K562 (cell line): ENCODE results near the gene GLIS2. TPM values are rescaled to one million over a fixed set of nuclear protein-coding genes. Genes with fewer than 3 reads are reported as not detected.

ENCODE experiments used
- ATAC-seq: fragments of 200-7000 bp; cut with Tn5 transposase; 3 replicates; pipeline ENCODE4 v1.9.1; 2020; ENCODE audit warnings: moderate library complexity
- BruUV-seq: library from RNA; stranded (reverse); fragments of 400-500 nt; replicated peaks from 2 replicates; lab custom pipeline; 2021; lab: Mats Ljungman, UMichigan
- CTCF ChIA-PET: fragments of 300-600 bp; formaldehyde crosslinking; extraction: SDS; loops from one replicate; lab custom pipeline; 2021; ENCODE audit warnings: low intra/inter-chr PET ratio; lab: Yijun Ruan, JAX
- POLR2A ChIA-PET: fragments of 300-600, 350-650 bp; sonication (Branson Sonifier 250); formaldehyde crosslinking; extraction: SDS; loops from one replicate; lab custom pipeline; 2021; ENCODE audit warnings: antibody characterized with exemption, inconsistent platforms; lab: Yijun Ruan, JAX
- DNase-seq, 4 experiments: peaks; one replicate each; pipeline versions ENCODE4 v3.0.0 to v3.0.0-alpha.2; 2011 to 2018; ENCODE audit warnings: low spot score in 3 of 4, mixed read lengths in 3 of 4; ENCODE audit errors: extremely low read depth in 1 of 4
- FAIRE-seq: peaks from 2 replicates; lab custom pipeline; 2011; peaks lifted over from hg19 to GRCh38; lab: Jason Lieb, UNC
- H2AFZ ChIP-seq: 2 replicates; pipeline ENCODE4 v1.6.0; 2011; ENCODE audit warnings: low read depth, low read length, control low read depth, inconsistent platforms
- H3K27ac ChIP-seq: fragments of 200-600 bp; 3 replicates; pipeline ENCODE4 v1.8.0; 2011; ENCODE audit warnings: low read depth, mild to moderate bottlenecking, control low read depth, inconsistent platforms, low read length, moderate library complexity, mixed read lengths; ENCODE audit errors: extremely low read depth
- H3K27me3 ChIP-seq, 2 experiments: fragments of 300-600 bp in 1 of 2; 2 replicates in 1 of 2; 3 replicates in 1 of 2; pipeline versions ENCODE4 v1.6.0 to v1.8.0; 2011; ENCODE audit warnings: inconsistent platforms in 2 of 2, low read length in 2 of 2, mild to moderate bottlenecking in 1 of 2, mixed read lengths in 1 of 2, moderate library complexity in 1 of 2; ENCODE audit not compliant: control insufficient read depth in 2 of 2, insufficient read depth in 2 of 2
- H3K36me3 ChIP-seq: fragments of 300-600 bp; 3 replicates; pipeline ENCODE4 v1.8.0; 2011; ENCODE audit warnings: mild to moderate bottlenecking, low read length, inconsistent platforms; ENCODE audit not compliant: control insufficient read depth, insufficient read depth
- H3K4me1 ChIP-seq, 2 experiments: fragments of 200-600 bp in 1 of 2; replicated peaks in 1 of 2; 2 replicates in 1 of 2; 3 replicates in 1 of 2; pipeline versions ENCODE4 v1.5.1 to v1.8.0; 2011; ENCODE audit warnings: inconsistent platforms in 2 of 2, low read length in 2 of 2, mild to moderate bottlenecking in 1 of 2, mixed read lengths in 1 of 2, moderate library complexity in 1 of 2; ENCODE audit not compliant: control insufficient read depth in 2 of 2, insufficient read depth in 2 of 2
- H3K4me2 ChIP-seq: 2 replicates; pipeline ENCODE4 v1.6.1; 2011; ENCODE audit warnings: low read length, control low read depth, inconsistent platforms, mixed read lengths; ENCODE audit not compliant: insufficient read depth
- H3K4me3 ChIP-seq: fragments of 200-600 bp; sonication (generic), shearing (Covaris generic); 2 replicates; pipeline ENCODE4 v1.5.1; 2016; ENCODE audit warnings: control low read depth, inconsistent platforms
- H3K79me2 ChIP-seq: fragments of 200-600 bp; 3 replicates; pipeline ENCODE4 v1.8.0; 2011; ENCODE audit warnings: low read length, inconsistent platforms; ENCODE audit not compliant: control insufficient read depth, insufficient read depth
- H3K9ac ChIP-seq, 2 experiments: 2 replicates each; pipeline versions ENCODE4 v1.6.0 to v1.6.1; 2011; ENCODE audit warnings: low read depth in 2 of 2, low read length in 2 of 2, control low read depth in 1 of 2, inconsistent platforms in 1 of 2, mild to moderate bottlenecking in 1 of 2, mixed read lengths in 1 of 2; ENCODE audit not compliant: insufficient read depth in 1 of 2
- H3K9me1 ChIP-seq: one replicate; pipeline ENCODE4 v1.6.0; 2011; ENCODE audit warnings: inconsistent platforms, mild to moderate bottlenecking, low read length, moderate library complexity; ENCODE audit not compliant: control insufficient read depth, insufficient read depth
- H3K9me3 ChIP-seq: replicated peaks from 2 replicates; pipeline ENCODE4 v1.5.1; 2011; ENCODE audit warnings: low read depth, low read length, inconsistent platforms; ENCODE audit not compliant: control insufficient read depth, insufficient read depth
- H4K20me1 ChIP-seq: replicated peaks from 2 replicates; pipeline ENCODE4 v1.6.1; 2011; ENCODE audit warnings: low read length, inconsistent platforms, mixed read lengths; ENCODE audit not compliant: control insufficient read depth, insufficient read depth
- BACH1 ChIP-seq: fragments of 200-800 bp; sonication (Bioruptor generic); IDR thresholded peaks from 2 replicates; pipeline ENCODE4 v1.6.1; 2016; ENCODE audit warnings: missing genetic modification characterization, missing compliant biosample characterization
- BCOR ChIP-seq: fragments of 450-650 bp; IDR thresholded peaks from 2 replicates; pipeline ENCODE4 v1.6.1; 2016
- NFRKB ChIP-seq: fragments of 450-650 bp; IDR thresholded peaks from 2 replicates; pipeline ENCODE4 v1.6.1; 2016; ENCODE audit warnings: low read depth
- PTBP1 ChIP-seq: fragments of 200-400 bp; formaldehyde crosslinking; IDR thresholded peaks from 2 replicates; pipeline ENCODE4 v1.6.1; 2017; ENCODE audit warnings: low read depth, low read length
- RBM25 ChIP-seq: fragments of 200-400 bp; formaldehyde crosslinking; IDR thresholded peaks from 2 replicates; pipeline ENCODE4 v1.6.1; 2018; ENCODE audit warnings: low read length, low read depth, moderate library complexity; ENCODE audit not compliant: severe bottlenecking
- SMARCA5 ChIP-seq: fragments of 450-650 bp; IDR thresholded peaks from 2 replicates; pipeline ENCODE4 v1.6.1; 2016
- TOE1 ChIP-seq, 2 experiments: fragments of 450-650 bp in 1 of 2; sonication (generic) in 1 of 2; formaldehyde crosslinking in 1 of 2; IDR thresholded peaks; 2 replicates each; pipeline versions ENCODE4 v1.7.1 to v1.8.0; 2016 to 2022; ENCODE audit warnings: borderline replicate concordance in 2 of 2, mild to moderate bottlenecking in 2 of 2, antibody characterized with exemption in 1 of 2, inconsistent platforms in 1 of 2, low read depth in 1 of 2, missing genetic modification reagents in 1 of 2, moderate library complexity in 1 of 2
- ZBTB8A ChIP-seq: fragments of 450-650 bp; IDR thresholded peaks from 2 replicates; pipeline ENCODE4 v1.6.1; 2018; ENCODE audit warnings: mild to moderate bottlenecking, moderate library complexity; ENCODE audit not compliant: partially characterized antibody
- WGBS: fragments of 100-300 bp; shearing (Covaris generic); methylation state at CpG from one replicate; pipeline ENCODE4 v1.1.6; 2016; ENCODE audit warnings: low coverage, mixed read lengths; ENCODE audit not compliant: insufficient coverage; ENCODE audit errors: missing lambda C conversion rate; 5-methylcytosine and 5-hydroxymethylcytosine counted together
- in situ Hi-C: fragments of 300-500 bp; cut with MboI; formaldehyde crosslinking; loops from 4 replicates; pipeline ENCODE4 v1.15.0; 2018; ENCODE audit warnings: inconsistent platforms, mixed read lengths
- intact Hi-C: fragments of 100-400 bp; cut with micrococcal nuclease; formaldehyde crosslinking; loops from 2 replicates; pipeline ENCODE4 v1.14.2; 2022
- polyA plus RNA-seq, 8 experiments: library from polyadenylated mRNA; depleted of rRNA in 4 of 8; stranded (reverse) in 5 of 8; unstranded in 3 of 8; fragments of >200 nt; fragmentation: Nextera tagmentation in 2 of 8; fragmentation: Illumina TruSeq in 1 of 8; extraction: Ambion mirVana in 2 of 8; extraction: Trizol in 1 of 8; gene quantifications; 2 replicates each; pipeline versions ENCODE4 v1.2.1 to v1.2.3, GENCODE V29; 2011 to 2014; ENCODE audit warnings: inconsistent platforms in 1 of 8, missing spikeins in 1 of 8
- total RNA-seq, 7 experiments: library from RNA; depleted of rRNA in 6 of 7; stranded (reverse); fragments of >200 nt in 6 of 7; fragmentation: Illumina TruSeq in 2 of 7; extraction: Trizol in 2 of 7; gene quantifications; 2 replicates each; pipeline versions ENCODE4 v1.2.1 to v1.2.3, GENCODE V29; 2011 to 2021; ENCODE audit warnings: low replicate concordance in 1 of 7

GLIS2 gene
- total and polyA plus RNA-seq, 9 of the 15 experiments (the other 6 are each of a cell fraction or from before 2014, with no cell fraction given) = 0.10 to 9.0 (median 0.57) TPM

- Histone ChIP-seq H3K4me1 (peaks cover 26 to 65% of the 10 kb centered on the region in 2 experiments), H3K27me3 (no peaks in the 10 kb centered on the region), H2AFZ (no peak overlapping the region), H3K9me1 (no peaks in the 10 kb centered on the region), H3K27ac (no peak overlapping the region), H3K36me3 (peaks cover 28% of the 10 kb centered on the region; the same call in 2 of the 3 replicates), H4K20me1 (0 out of 2 replicates have a peak, but pooled peaks cover 2% of the 10 kb centered on the region), H3K4me3 (no peak overlapping the region), H3K79me2 (peaks cover 7% of the 10 kb centered on the region), H3K4me2 (no peak overlapping the region), H3K9me3 (no peaks in the 10 kb centered on the region), H3K9ac (peak overlapping the region in 1 of 2 experiments; percentile 79; a peak in 2 of 4 replicates)
- POLR2A ChIA-PET = no interaction called here
- in situ Hi-C loops = no loop called here
- intact Hi-C loops = no loop called here
- 0 out of 2 replicates have a peak, but pooled peaks have one; percentile 19 for TF ChIP-seq PTBP1
- no peak for TF ChIP-seq BACH1 (tag)
- TF ChIP-seq RBM25 = peak; percentile 61
- no peak for TF ChIP-seq TOE1 (IDR thresholded peaks at IDR 0.05; ENCODE audit: borderline replicate concordance)
- no peak for TF ChIP-seq TOE1 (CRISPR knock-in tag; IDR thresholded peaks at IDR 0.05; ENCODE audit: borderline replicate concordance, low read depth)
- TF ChIP-seq SMARCA5 = 0 out of 2 replicates have a peak, but pooled peaks have one; percentile 42
- TF ChIP-seq BCOR = peak; percentile 26; the same call in 1 of the 2 replicates
- no peak for TF ChIP-seq ZBTB8A
- no peak for TF ChIP-seq NFRKB
- ATAC-seq (no peak), FAIRE-seq (no peak), DNase-seq (peak in 1 of 4 experiments; percentile 29)
- no TSS peak for BruUV-seq
- CTCF ChIA-PET = no interaction called here
- 79% methylated on average over 5 of the region's 5 CpGs for WGBS
Observed at GRCh38 chr16:4367393-4367856, 51.6 kb downstream of the GLIS2 start.
